ENCODE data around the gene ASPRV1. TPM values are rescaled to one million over a fixed set of nuclear protein-coding genes. Genes with fewer than 3 reads are reported as not detected.

The ASPRV1 gene
- total and polyA plus RNA-seq, 2 donors from 2014 or later, result 1.6 to 2.1 TPM

DNA sequence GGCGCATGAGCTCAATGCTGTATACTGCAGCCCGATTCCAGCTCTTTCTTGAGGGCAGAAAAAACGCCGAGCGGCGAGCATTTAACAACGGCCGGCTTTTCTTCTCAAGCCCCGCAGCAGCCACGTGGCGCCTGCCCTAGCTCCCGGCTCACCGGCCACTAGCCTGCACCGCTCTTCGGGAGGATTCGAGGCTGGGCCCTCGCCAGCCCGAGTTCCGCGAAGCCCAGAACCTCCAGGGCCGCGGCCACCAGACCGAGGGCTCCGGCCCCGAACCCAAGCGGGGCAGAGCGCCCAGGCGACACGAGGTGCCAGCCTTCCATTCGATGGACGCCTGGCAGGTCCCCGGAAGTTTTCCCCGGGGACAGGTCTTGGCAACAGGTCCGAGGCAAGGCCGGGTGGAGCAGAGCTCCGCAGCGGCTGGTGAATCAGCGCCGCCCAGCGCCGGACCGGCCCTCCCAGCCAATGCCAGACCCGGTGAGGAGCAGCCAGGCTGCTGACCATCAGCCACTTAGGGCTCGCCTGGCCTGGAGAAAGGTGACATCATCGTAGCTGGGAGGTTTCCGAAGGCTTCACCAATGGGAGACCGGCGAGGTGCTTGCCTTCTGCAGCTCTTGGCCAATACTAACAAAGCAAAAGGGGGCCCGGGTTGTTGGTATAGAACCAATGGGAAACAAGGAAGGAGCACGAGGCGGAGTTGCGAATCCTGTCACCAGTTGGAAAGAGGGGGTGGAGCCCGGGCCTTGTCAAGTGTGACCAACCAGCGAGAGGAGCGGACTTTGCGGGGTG is 47.1 kb downstream of the ASPRV1 start:
- DNase-seq (peak; percentile 100), FAIRE-seq (peak; percentile 99)
- H3K4me1 ChIP-seq (ENCODE audit: control insufficient read depth in 2 of 3, insufficient read depth in 2 of 3, low read depth in 1 of 3, low read length in 3 of 3), result peaks cover 0 to 2% (median 0%) of the 10 kb centered on the region in 3 donors
- peak overlapping the region; percentile 42 to 91 (median 91) for H3K9ac ChIP-seq (ENCODE audit: low read length in 3 of 3)
- H3K27ac ChIP-seq (ENCODE audit: low read depth in 2 of 2, low read length in 2 of 2), result peak overlapping the region; percentile 98 to 99
- H3K27me3 ChIP-seq (ENCODE audit: control insufficient read depth, insufficient read depth, low read length), result no peaks in the 10 kb centered on the region
- intact Hi-C loops (cut with DNase I), result no loop called here
- H3K36me3 ChIP-seq (ENCODE audit: control insufficient read depth in 2 of 3, insufficient read depth in 3 of 3, low read length in 3 of 3), result peaks cover 2 to 6% (median 5%) of the 10 kb centered on the region in 3 donors
- H3K4me3 ChIP-seq (ENCODE audit: low read length in 3 of 3), result peak overlapping the region; percentile 47 to 71 (median 47)
- no peaks in the 10 kb centered on the region for H3K9me3 ChIP-seq (ENCODE audit: control insufficient read depth in 2 of 3, insufficient read depth in 1 of 3, low read length in 3 of 3)
- TF ChIP-seq, protein P1, sequence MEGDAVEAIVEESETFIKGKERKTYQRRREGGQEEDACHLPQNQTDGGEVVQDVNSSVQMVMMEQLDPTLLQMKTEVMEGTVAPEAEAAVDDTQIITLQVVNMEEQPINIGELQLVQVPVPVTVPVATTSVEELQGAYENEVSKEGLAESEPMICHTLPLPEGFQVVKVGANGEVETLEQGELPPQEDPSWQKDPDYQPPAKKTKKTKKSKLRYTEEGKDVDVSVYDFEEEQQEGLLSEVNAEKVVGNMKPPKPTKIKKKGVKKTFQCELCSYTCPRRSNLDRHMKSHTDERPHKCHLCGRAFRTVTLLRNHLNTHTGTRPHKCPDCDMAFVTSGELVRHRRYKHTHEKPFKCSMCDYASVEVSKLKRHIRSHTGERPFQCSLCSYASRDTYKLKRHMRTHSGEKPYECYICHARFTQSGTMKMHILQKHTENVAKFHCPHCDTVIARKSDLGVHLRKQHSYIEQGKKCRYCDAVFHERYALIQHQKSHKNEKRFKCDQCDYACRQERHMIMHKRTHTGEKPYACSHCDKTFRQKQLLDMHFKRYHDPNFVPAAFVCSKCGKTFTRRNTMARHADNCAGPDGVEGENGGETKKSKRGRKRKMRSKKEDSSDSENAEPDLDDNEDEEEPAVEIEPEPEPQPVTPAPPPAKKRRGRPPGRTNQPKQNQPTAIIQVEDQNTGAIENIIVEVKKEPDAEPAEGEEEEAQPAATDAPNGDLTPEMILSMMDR (IDR thresholded peaks at IDR 0.05; ENCODE audit: borderline replicate concordance, extremely low read depth, insufficient read depth), result peak; percentile 19

DNA sequence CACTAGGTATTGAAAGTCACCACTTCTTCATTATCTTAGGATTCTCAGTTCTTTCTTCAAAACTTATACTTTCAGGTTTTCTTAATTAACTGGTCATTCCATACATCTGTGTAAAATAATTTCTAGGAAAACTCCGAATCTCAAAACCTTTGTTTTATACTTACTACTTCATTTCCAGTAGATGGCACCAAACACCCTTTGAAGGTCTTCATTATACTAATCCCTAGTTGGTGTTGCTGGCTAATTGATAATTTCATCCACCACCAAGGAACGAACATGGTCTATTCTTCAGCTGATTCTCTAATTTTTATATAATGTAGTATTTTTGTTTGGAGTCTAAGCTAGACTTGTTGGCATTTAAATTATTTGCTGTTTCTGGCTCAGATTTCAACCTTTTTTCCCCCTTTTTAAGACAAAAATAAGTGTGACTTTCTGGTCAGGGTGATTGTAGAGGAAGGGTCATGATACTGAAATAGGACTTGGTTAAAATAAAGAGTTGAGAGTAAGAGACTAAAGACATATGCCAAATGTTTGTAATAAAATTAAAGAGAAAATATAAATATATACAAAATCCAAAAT is 49.4 kb downstream of the ASPRV1 start:
- Histone ChIP-seq H3K9me3 (ENCODE audit: control insufficient read depth in 2 of 3, insufficient read depth in 1 of 3, low read length in 3 of 3) (no peaks in the 10 kb centered on the region), H3K27me3 (ENCODE audit: control insufficient read depth, insufficient read depth, low read length) (no peaks in the 10 kb centered on the region), H3K36me3 (ENCODE audit: control insufficient read depth in 2 of 3, insufficient read depth in 3 of 3, low read length in 3 of 3) (peaks cover 7 to 18% (median 14%) of the 10 kb centered on the region in 3 donors), H3K9ac (ENCODE audit: low read length in 3 of 3) (peak overlapping the region in 1 of 3 donors; percentile 11), H3K27ac (ENCODE audit: low read depth in 2 of 2, low read length in 2 of 2) (no peak overlapping the region), H3K4me1 (ENCODE audit: control insufficient read depth in 2 of 3, insufficient read depth in 2 of 3, low read depth in 1 of 3, low read length in 3 of 3) (peaks cover 0 to 2% (median 0%) of the 10 kb centered on the region in 3 donors), H3K4me3 (ENCODE audit: low read length in 3 of 3) (no peak overlapping the region)
- FAIRE-seq (peak; percentile 97), DNase-seq (peak in 2 of 5 donors; percentile 74 to 84)
- TF ChIP-seq, protein P1 (IDR thresholded peaks at IDR 0.05; ENCODE audit: borderline replicate concordance, extremely low read depth, insufficient read depth), result peak; percentile 33
- intact Hi-C loops (cut with DNase I), result no loop called here

Other genes starting within 250 kb of the ASPRV1 start
- 287 TPM for gene ANXA4, start 219.5 kb downstream of the ASPRV1 start, total RNA-seq
- 168 TPM for gene ANXA4, start 219.5 kb downstream of the ASPRV1 start, polyA plus RNA-seq (ENCODE audit: insufficient read depth, low read depth, low replicate concordance)
- gene GMCL1, start 132.0 kb downstream of the ASPRV1 start, total RNA-seq, result 14.0 TPM
- gene GMCL1, start 132.0 kb downstream of the ASPRV1 start, polyA plus RNA-seq (ENCODE audit: insufficient read depth, low read depth, low replicate concordance), result 6.3 TPM
- 42.6 TPM for gene SNRNP27, start 67.7 kb downstream of the ASPRV1 start, total RNA-seq
- 33.6 TPM for gene SNRNP27, start 67.7 kb downstream of the ASPRV1 start, polyA plus RNA-seq (ENCODE audit: insufficient read depth, low read depth, low replicate concordance)
- 13.3 TPM for gene MXD1, start 46.5 kb downstream of the ASPRV1 start, total RNA-seq
- gene MXD1, start 46.5 kb downstream of the ASPRV1 start, polyA plus RNA-seq (ENCODE audit: insufficient read depth, low read depth, low replicate concordance), result 4.9 TPM
- gene PCBP1, start 125.8 kb upstream of the ASPRV1 start, total RNA-seq, result 298 TPM
- 224 TPM for gene PCBP1, start 125.8 kb upstream of the ASPRV1 start, polyA plus RNA-seq (ENCODE audit: insufficient read depth, low read depth, low replicate concordance)
- 20.0 TPM for gene C2orf42, start 229.4 kb upstream of the ASPRV1 start, total RNA-seq
- 11.8 TPM for gene C2orf42, start 229.4 kb upstream of the ASPRV1 start, polyA plus RNA-seq (ENCODE audit: insufficient read depth, low read depth, low replicate concordance)